Naive thymus-derived CD4-positive, alpha-beta T cell (primary cell): ENCODE data around the gene NTNG1. TPM values are rescaled to one million over a fixed set of nuclear protein-coding genes. Genes with fewer than 3 reads are reported as not detected.

ENCODE experiments used
- ATAC-seq: fragments of 150-1000 bp; cut with Tn5 transposase; 2 replicates; pipeline ENCODE4 v1.10.0; 2021; ENCODE audit warnings: mild to moderate bottlenecking, moderate library complexity
- CTCF ChIA-PET: fragments of 350-600 bp; sonication (Branson Sonifier 250); formaldehyde crosslinking; loops from one replicate; lab custom pipeline; 2021; ENCODE audit warnings: antibody characterized with exemption; lab: Charles Lee
- POLR2A ChIA-PET: fragments of 350-600 bp; sonication (Branson Sonifier 250); formaldehyde crosslinking; loops from one replicate; lab custom pipeline; 2021; ENCODE audit warnings: antibody characterized with exemption, inconsistent platforms; lab: Charles Lee
- DNase-seq, 9 donors: peaks; one replicate each; pipeline versions ENCODE4 v3.0.0 to v3.0.0-alpha.2; 2020 to 2022; ENCODE audit warnings: mixed read lengths in 1 of 9
- H3K27ac ChIP-seq: one replicate; pipeline ENCODE4 v1.7.0; 2013; ENCODE audit warnings: mild to moderate bottlenecking, low read depth, low read length, moderate library complexity
- H3K27me3 ChIP-seq, 2 donors: one replicate each; pipeline ENCODE4 v1.7.0; 2013; ENCODE audit warnings: low read length in 2 of 2, mild to moderate bottlenecking in 2 of 2, moderate library complexity in 2 of 2; ENCODE audit not compliant: control insufficient read depth in 2 of 2, insufficient read depth in 2 of 2
- H3K36me3 ChIP-seq, 3 experiments: 1 replicate in 2 of 3; 2 replicates in 1 of 3; pipeline ENCODE4 v1.7.0; 2013; ENCODE audit warnings: low read length in 3 of 3, mild to moderate bottlenecking in 3 of 3, moderate library complexity in 1 of 3; ENCODE audit not compliant: insufficient read depth in 3 of 3, control insufficient read depth in 2 of 3
- H3K4me1 ChIP-seq, 2 donors: one replicate each; pipeline ENCODE4 v1.7.0; 2013; ENCODE audit warnings: low read length in 2 of 2, mild to moderate bottlenecking in 2 of 2, moderate library complexity in 1 of 2; ENCODE audit not compliant: control insufficient read depth in 2 of 2, insufficient read depth in 2 of 2
- H3K4me3 ChIP-seq: 2 replicates; pipeline ENCODE4 v1.7.0; 2013; ENCODE audit warnings: mild to moderate bottlenecking, low read length
- H3K9me3 ChIP-seq, 3 experiments: 1 replicate in 2 of 3; 2 replicates in 1 of 3; pipeline ENCODE4 v1.7.0; 2013; ENCODE audit warnings: low read length in 3 of 3; ENCODE audit not compliant: control insufficient read depth in 2 of 3
- H3K27ac Mint-ChIP-seq, 9 donors: one replicate each; pipeline ENCODE4 v1.8.0; 2020 to 2022; ENCODE audit warnings: mixed read lengths in 9 of 9, mild to moderate bottlenecking in 8 of 9, moderate library complexity in 5 of 9, inconsistent platforms in 2 of 9
- H3K27me3 Mint-ChIP-seq, 5 donors: one replicate each; pipeline ENCODE4 v1.8.0; 2021 to 2022; ENCODE audit warnings: mixed read lengths in 5 of 5, mild to moderate bottlenecking in 1 of 5
- H3K36me3 Mint-ChIP-seq, 5 donors: one replicate each; pipeline ENCODE4 v1.8.0; 2020 to 2022; ENCODE audit warnings: mixed read lengths in 5 of 5, mild to moderate bottlenecking in 3 of 5, inconsistent platforms in 1 of 5
- H3K4me1 Mint-ChIP-seq, 7 donors: one replicate each; pipeline ENCODE4 v1.8.0; 2020 to 2022; ENCODE audit warnings: mixed read lengths in 7 of 7, mild to moderate bottlenecking in 3 of 7, inconsistent platforms in 1 of 7
- H3K4me3 Mint-ChIP-seq, 10 donors: one replicate each; pipeline ENCODE4 v1.8.0; 2020 to 2022; ENCODE audit warnings: mild to moderate bottlenecking in 10 of 10, mixed read lengths in 10 of 10, moderate library complexity in 6 of 10, inconsistent platforms in 2 of 10
- H3K9me3 Mint-ChIP-seq, 11 donors: one replicate each; pipeline ENCODE4 v1.8.0; 2020 to 2022; ENCODE audit warnings: mixed read lengths in 11 of 11, mild to moderate bottlenecking in 4 of 11, inconsistent platforms in 1 of 11, moderate library complexity in 1 of 11
- intact Hi-C, 2 donors: fragments of 100-400 bp; cut with micrococcal nuclease; formaldehyde crosslinking; loops; one replicate each; pipeline ENCODE4 v1.15.1; 2023
- polyA plus RNA-seq, 2 donors: library from polyadenylated mRNA; unstranded; fragments of 300-500 nt; fragmentation: Illumina TruSeq; gene quantifications; one replicate each; pipeline ENCODE4 v1.2.3, GENCODE V29; 2021
- total RNA-seq, 6 experiments: library from RNA in 5 of 6; stranded (reverse) in 5 of 6; gene quantifications; 1 replicate in 5 of 6; 2 replicates in 1 of 6; pipeline ENCODE4 v1.2.3 and lab custom pipeline; 2021 to 2026

NTNG1 gene
- total and polyA plus RNA-seq, 7 experiments from 2014 or later: not detected

GRCh38 chr1:107486349-107486748 lies 345.5 kb downstream of the NTNG1 start:
- ATAC-seq (no peak), DNase-seq (no peak)
- H3K27me3 Mint-ChIP-seq: peaks cover 9 to 20% (median 18%) of the 10 kb centered on the region in 5 donors
- no peaks in the 10 kb centered on the region for H3K4me1 Mint-ChIP-seq
- H3K4me1 ChIP-seq: no peaks in the 10 kb centered on the region
- no peaks in the 10 kb centered on the region for H3K27me3 ChIP-seq
- H3K4me3 Mint-ChIP-seq: no peak overlapping the region
- H3K36me3 ChIP-seq: no peaks in the 10 kb centered on the region
- H3K9me3 Mint-ChIP-seq: no peaks in the 10 kb centered on the region
- CTCF ChIA-PET: interaction anchor here (0.7 kb wide), 1 partner anchor 13 kb away, joined by 4 read pairs; no protein-coding TSS in a partner anchor
- no peak overlapping the region for H3K27ac Mint-ChIP-seq
- no peak overlapping the region for H3K27ac ChIP-seq
- H3K36me3 Mint-ChIP-seq: no peaks in the 10 kb centered on the region
- intact Hi-C loops: no loop called here
- H3K4me3 ChIP-seq: no peak overlapping the region
- POLR2A ChIA-PET: no interaction called here
- H3K9me3 ChIP-seq: no peaks in the 10 kb centered on the region

GRCh38 chr1:107487506-107487905 lies 346.7 kb downstream of the NTNG1 start:
- H3K27ac ChIP-seq: no peak overlapping the region
- no peak for ATAC-seq
- no peak for DNase-seq
- POLR2A ChIA-PET: no interaction called here
- H3K27me3 ChIP-seq: no peaks in the 10 kb centered on the region
- H3K36me3 Mint-ChIP-seq: no peaks in the 10 kb centered on the region
- H3K4me3 Mint-ChIP-seq: no peak overlapping the region
- H3K27me3 Mint-ChIP-seq: peaks cover 0 to 11% (median 7%) of the 10 kb centered on the region in 5 donors
- CTCF ChIA-PET: interaction anchor here (0.7 kb wide), 1 partner anchor 149 kb away, joined by 3 read pairs; no protein-coding TSS in a partner anchor
- no peak overlapping the region for H3K27ac Mint-ChIP-seq
- H3K9me3 Mint-ChIP-seq: no peaks in the 10 kb centered on the region
- no peak overlapping the region for H3K4me3 ChIP-seq
- H3K4me1 Mint-ChIP-seq: no peaks in the 10 kb centered on the region
- H3K4me1 ChIP-seq: no peaks in the 10 kb centered on the region
- intact Hi-C loops: no loop called here
- H3K9me3 ChIP-seq: no peaks in the 10 kb centered on the region
- H3K36me3 ChIP-seq: no peaks in the 10 kb centered on the region

GRCh38 chr1:107491582-107491981 lies 350.7 kb downstream of the NTNG1 start:
- H3K4me3 ChIP-seq: no peak overlapping the region
- Mint-ChIP-seq H3K9me3 (no peaks in the 10 kb centered on the region), H3K36me3 (no peaks in the 10 kb centered on the region), H3K4me3 (no peak overlapping the region), H3K27ac (no peak overlapping the region), H3K4me1 (no peaks in the 10 kb centered on the region), H3K27me3 (peaks cover 0 to 7% (median 4%) of the 10 kb centered on the region in 5 donors)
- H3K36me3 ChIP-seq: no peaks in the 10 kb centered on the region
- H3K27ac ChIP-seq: no peak overlapping the region
- no peaks in the 10 kb centered on the region for H3K9me3 ChIP-seq
- no peaks in the 10 kb centered on the region for H3K4me1 ChIP-seq
- CTCF ChIA-PET: no interaction called here
- intact Hi-C loops: no loop called here
- ATAC-seq (no peak), DNase-seq (no peak)
- H3K27me3 ChIP-seq: no peaks in the 10 kb centered on the region
- POLR2A ChIA-PET: no interaction called here

DNA sequence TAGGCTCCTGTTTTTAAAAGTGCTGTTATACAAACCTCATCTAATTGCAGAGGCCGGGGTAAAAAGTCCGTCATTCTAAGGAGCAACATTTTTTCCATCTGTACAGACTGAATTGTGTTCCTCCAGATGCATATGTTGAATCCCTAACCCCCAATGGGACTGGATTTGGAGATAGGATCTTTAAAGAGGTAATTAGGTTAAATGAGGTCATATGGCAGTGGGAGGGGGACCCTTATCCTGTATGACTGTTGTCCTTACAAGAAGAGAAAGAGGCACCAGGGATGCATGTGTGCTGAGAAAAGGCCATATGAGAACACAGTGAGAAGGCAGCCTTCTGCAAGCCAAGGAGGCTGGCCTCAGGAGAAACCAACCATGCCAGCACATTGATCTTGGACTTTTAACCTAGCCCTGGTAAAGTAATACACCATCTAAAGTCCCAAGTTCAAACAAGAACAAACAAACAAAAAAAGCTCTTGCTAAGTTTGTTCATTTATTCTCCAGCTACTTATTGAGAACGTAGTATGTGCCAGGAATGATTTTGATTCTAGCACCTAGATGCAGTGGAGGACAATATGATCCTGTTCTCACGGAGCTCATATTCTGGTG lies 352.4 kb downstream of the NTNG1 start:
- no peak overlapping the region for H3K27ac Mint-ChIP-seq

GRCh38 chr1:107494061-107494460 lies 353.2 kb downstream of the NTNG1 start:
- CTCF ChIA-PET: no interaction called here
- no peak overlapping the region for H3K4me3 Mint-ChIP-seq
- no peaks in the 10 kb centered on the region for H3K36me3 Mint-ChIP-seq
- Histone ChIP-seq H3K27me3 (no peaks in the 10 kb centered on the region), H3K9me3 (no peaks in the 10 kb centered on the region), H3K4me3 (no peak overlapping the region), H3K4me1 (no peaks in the 10 kb centered on the region), H3K27ac (no peak overlapping the region), H3K36me3 (no peaks in the 10 kb centered on the region)
- intact Hi-C loops: no loop called here
- peaks cover 0 to 7% (median 0%) of the 10 kb centered on the region in 5 donors for H3K27me3 Mint-ChIP-seq
- ATAC-seq (no peak), DNase-seq (no peak)
- H3K4me1 Mint-ChIP-seq: no peaks in the 10 kb centered on the region
- H3K9me3 Mint-ChIP-seq: no peaks in the 10 kb centered on the region
- POLR2A ChIA-PET: no interaction called here
- no peak overlapping the region for H3K27ac Mint-ChIP-seq

More for the DNA sequence above, 352.4 kb downstream of the NTNG1 start:
- no peak for DNase-seq
- H3K27me3 Mint-ChIP-seq: peaks cover 0 to 7% (median 4%) of the 10 kb centered on the region in 5 donors
- H3K9me3 ChIP-seq: no peaks in the 10 kb centered on the region
- H3K9me3 Mint-ChIP-seq: no peaks in the 10 kb centered on the region
- no peaks in the 10 kb centered on the region for H3K36me3 ChIP-seq
- H3K27ac ChIP-seq: no peak overlapping the region
- no peaks in the 10 kb centered on the region for H3K36me3 Mint-ChIP-seq
- no peak for ATAC-seq
- intact Hi-C loops: no loop called here
- H3K4me3 ChIP-seq: no peak overlapping the region
- ChIA-PET CTCF (no interaction called here), POLR2A (no interaction called here)
- H3K27me3 ChIP-seq: no peaks in the 10 kb centered on the region
- no peak overlapping the region for H3K4me3 Mint-ChIP-seq
- H3K4me1 ChIP-seq: no peaks in the 10 kb centered on the region
- no peaks in the 10 kb centered on the region for H3K4me1 Mint-ChIP-seq

GRCh38 chr1:107496002-107496401 lies 355.2 kb downstream of the NTNG1 start:
- Mint-ChIP-seq H3K27me3 (peaks cover 0 to 3% (median 0%) of the 10 kb centered on the region in 5 donors), H3K4me1 (no peaks in the 10 kb centered on the region), H3K4me3 (no peak overlapping the region), H3K36me3 (no peaks in the 10 kb centered on the region), H3K27ac (no peak overlapping the region), H3K9me3 (no peaks in the 10 kb centered on the region)
- ATAC-seq (no peak), DNase-seq (no peak)
- H3K9me3 ChIP-seq: no peaks in the 10 kb centered on the region
- no peak overlapping the region for H3K4me3 ChIP-seq
- H3K27ac ChIP-seq: no peak overlapping the region
- H3K36me3 ChIP-seq: no peaks in the 10 kb centered on the region
- CTCF ChIA-PET: no interaction called here
- POLR2A ChIA-PET: no interaction called here
- no peaks in the 10 kb centered on the region for H3K4me1 ChIP-seq
- no peaks in the 10 kb centered on the region for H3K27me3 ChIP-seq
- intact Hi-C loops: no loop called here

DNA sequence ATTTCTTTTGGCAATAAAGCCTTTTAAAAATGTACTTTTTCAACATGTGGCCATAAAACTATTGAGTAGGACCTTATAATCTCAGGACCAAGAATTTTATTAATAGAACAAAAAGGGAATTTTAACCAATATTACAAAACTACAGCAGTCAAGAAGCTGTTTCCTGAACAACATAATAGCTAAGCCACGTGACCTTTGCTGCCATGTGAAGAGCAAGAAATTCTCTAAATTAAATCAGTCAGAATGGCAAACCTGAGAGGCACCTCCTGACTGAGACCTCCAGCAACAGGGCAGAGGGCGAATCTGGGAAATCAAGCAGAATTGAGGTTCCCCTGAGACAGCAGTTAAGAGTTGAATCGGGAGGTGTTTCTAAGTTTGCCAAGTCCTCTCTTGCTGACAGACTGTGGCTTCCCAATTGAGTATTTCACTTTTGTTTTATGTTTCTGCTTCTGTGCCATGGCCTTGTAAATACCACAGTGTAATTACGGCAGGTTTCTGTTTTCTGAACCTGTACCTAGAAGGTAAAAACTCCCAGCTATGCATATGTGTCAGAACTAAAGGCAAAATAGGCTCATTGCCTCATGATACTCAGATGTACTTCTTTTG lies 358.4 kb downstream of the NTNG1 start:
- Histone ChIP-seq H3K27me3 (no peaks in the 10 kb centered on the region), H3K4me1 (no peaks in the 10 kb centered on the region), H3K27ac (no peak overlapping the region), H3K36me3 (no peaks in the 10 kb centered on the region), H3K9me3 (no peaks in the 10 kb centered on the region), H3K4me3 (no peak overlapping the region)
- Mint-ChIP-seq H3K4me1 (no peaks in the 10 kb centered on the region), H3K27ac (no peak overlapping the region), H3K4me3 (no peak overlapping the region), H3K36me3 (no peaks in the 10 kb centered on the region), H3K27me3 (peaks cover 0 to 5% (median 0%) of the 10 kb centered on the region in 5 donors), H3K9me3 (peaks cover 0 to 2% (median 0%) of the 10 kb centered on the region in 11 donors)
- ChIA-PET POLR2A (no interaction called here), CTCF (interaction anchor here (0.6 kb wide), 1 partner anchor 12 kb away, joined by 4 read pairs; no protein-coding TSS in a partner anchor)
- intact Hi-C loops: no loop called here
- no peak for ATAC-seq
- DNase-seq: no peak
